Stimulated activated naive B cell treated with anti-CD40 and anti-IgM and Interleukin-4, amounts not matched to agents 10 μg/mL and 1 μg/mL and 100 μg/mL, for 72 hours (primary cell): ENCODE measurements around the gene COL1A2.

Source experiments
- ATAC-seq, 2 donors: fragments of 150-1000 bp; cut with Tn5 transposase; replicated peaks; 2 replicates each; pipeline ENCODE4 v1.10.0; 2021; ENCODE audit warnings: moderate library complexity in 1 of 2
- DNase-seq: peaks from one replicate; pipeline ENCODE4 v3.0.0; 2021
- H3K27ac Mint-ChIP-seq: one replicate; pipeline ENCODE4 v1.8.0; 2022; ENCODE audit warnings: mild to moderate bottlenecking, mixed read lengths
- H3K27me3 Mint-ChIP-seq, 2 donors: one replicate each; pipeline ENCODE4 v1.8.0; 2022; ENCODE audit warnings: mixed read lengths in 2 of 2
- H3K36me3 Mint-ChIP-seq, 2 donors: one replicate each; pipeline ENCODE4 v1.8.0; 2022; ENCODE audit warnings: mixed read lengths in 2 of 2, mild to moderate bottlenecking in 1 of 2
- H3K4me1 Mint-ChIP-seq, 2 donors: one replicate each; pipeline ENCODE4 v1.8.0; 2022; ENCODE audit warnings: mixed read lengths in 2 of 2, mild to moderate bottlenecking in 1 of 2
- H3K4me3 Mint-ChIP-seq, 2 donors: one replicate each; pipeline ENCODE4 v1.8.0; 2022; ENCODE audit warnings: mild to moderate bottlenecking in 2 of 2, mixed read lengths in 2 of 2, moderate library complexity in 1 of 2
- H3K9me3 Mint-ChIP-seq, 2 donors: one replicate each; pipeline ENCODE4 v1.8.0; 2022; ENCODE audit warnings: mixed read lengths in 2 of 2, mild to moderate bottlenecking in 1 of 2

The COL1A2 gene

GRCh38 chr7:94476251-94476840, 81.7 kb downstream of the COL1A2 start:
- Mint-ChIP-seq H3K4me3 (no peak overlapping the region), H3K36me3 (no peaks in the 10 kb centered on the region), H3K27me3 (peaks cover 8 to 22% of the 10 kb centered on the region in 2 donors), H3K4me1 (no peaks in the 10 kb centered on the region), H3K27ac (no peak overlapping the region), H3K9me3 (peaks cover 2 to 3% of the 10 kb centered on the region in 2 donors)
- ATAC-seq = no peak
- no peak for DNase-seq

DNA sequence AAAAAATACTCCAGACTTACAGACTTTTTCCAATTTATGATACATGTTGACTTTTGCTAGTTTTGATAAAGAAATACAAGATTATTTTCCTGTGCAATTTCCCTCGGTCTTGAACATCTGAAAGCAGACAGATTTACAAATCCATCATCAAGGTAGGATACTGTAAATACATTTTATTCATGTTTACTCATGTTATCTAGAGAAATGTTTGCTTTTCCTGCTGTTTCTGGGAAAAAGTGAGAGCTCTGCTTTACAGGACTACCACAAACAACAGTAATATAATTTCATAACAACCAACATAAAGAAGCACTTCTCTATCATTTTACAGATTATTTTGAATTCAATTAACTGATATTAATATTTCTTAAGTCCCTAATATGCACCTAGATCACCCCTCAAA, 83.2 kb downstream of the COL1A2 start:
- DNase-seq (no peak), ATAC-seq (no peak)
- no peak overlapping the region for H3K4me3 Mint-ChIP-seq
- H3K9me3 Mint-ChIP-seq = no peaks in the 10 kb centered on the region
- H3K4me1 Mint-ChIP-seq = no peaks in the 10 kb centered on the region
- H3K27ac Mint-ChIP-seq = no peak overlapping the region
- peaks cover 8 to 22% of the 10 kb centered on the region in 2 donors for H3K27me3 Mint-ChIP-seq
- H3K36me3 Mint-ChIP-seq = no peaks in the 10 kb centered on the region

DNA sequence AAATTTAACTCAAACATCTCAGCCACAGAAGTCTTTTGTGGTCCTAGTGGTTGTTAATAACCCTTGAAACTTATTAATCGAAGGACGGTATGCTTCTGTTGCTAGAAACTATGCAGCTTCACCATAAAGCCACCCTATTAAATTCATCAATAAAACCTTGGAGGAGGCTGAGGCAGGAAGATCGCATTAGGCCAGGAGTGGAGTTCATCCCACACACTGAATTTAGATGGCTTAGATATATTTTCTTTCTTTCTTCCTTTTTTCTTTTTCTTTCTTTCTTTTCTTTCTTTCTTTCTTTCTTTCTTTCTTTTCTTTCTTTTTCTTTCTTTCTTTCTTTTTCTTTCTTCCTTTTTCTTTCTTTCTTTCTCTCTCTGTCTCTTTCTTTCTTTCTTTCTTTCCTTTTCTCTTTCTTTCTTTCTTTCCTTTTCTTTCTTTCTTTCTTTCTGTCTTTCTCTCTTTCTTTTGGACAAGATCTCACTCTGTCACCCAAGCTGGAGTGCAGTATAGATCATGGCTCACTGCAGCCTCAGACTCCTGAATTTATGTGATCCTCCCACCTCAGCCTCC, 84.0 kb downstream of the COL1A2 start:
- no peaks in the 10 kb centered on the region for H3K9me3 Mint-ChIP-seq
- ATAC-seq (no peak), DNase-seq (no peak)
- no peak overlapping the region for H3K4me3 Mint-ChIP-seq
- H3K4me1 Mint-ChIP-seq = no peaks in the 10 kb centered on the region
- no peaks in the 10 kb centered on the region for H3K36me3 Mint-ChIP-seq
- H3K27ac Mint-ChIP-seq = no peak overlapping the region
- peaks cover 11 to 27% of the 10 kb centered on the region in 2 donors for H3K27me3 Mint-ChIP-seq
